ENCODE data around the gene MMRN2.
"Not testable (repeated sequence)": the region's sequence is repeated elsewhere in the genome, so short reads cannot be mapped to it uniquely, and the experiment has no call there.

- not testable (repeated sequence) for TF ChIP-seq CTCF, POLR2A (IDR thresholded peaks at IDR 0.05)
Measured at GRCh38 chr10:86984498-86984897, 27.1 kb upstream of the MMRN2 start.
